Raji (cell line): ENCODE data around the gene LRIG2.

ENCODE experiments used
- POLR2A ChIP-seq: IDR thresholded peaks from 2 replicates; pipeline ENCODE4 v1.6.1; 2011; ENCODE audit warnings: low read depth, low read length, control low read depth; ENCODE audit not compliant: insufficient read depth

Gene LRIG2

GRCh38 chr1:113103048-113103447, 30.1 kb downstream of the LRIG2 start:
- no peak for TF ChIP-seq POLR2A

- no peak for TF ChIP-seq POLR2A
These were observed 31.0 kb downstream of the LRIG2 start for GRCh38 chr1:113103977-113104376.

GRCh38 chr1:113106910-113107309, 33.9 kb downstream of the LRIG2 start:
- TF ChIP-seq POLR2A = no peak

DNA sequence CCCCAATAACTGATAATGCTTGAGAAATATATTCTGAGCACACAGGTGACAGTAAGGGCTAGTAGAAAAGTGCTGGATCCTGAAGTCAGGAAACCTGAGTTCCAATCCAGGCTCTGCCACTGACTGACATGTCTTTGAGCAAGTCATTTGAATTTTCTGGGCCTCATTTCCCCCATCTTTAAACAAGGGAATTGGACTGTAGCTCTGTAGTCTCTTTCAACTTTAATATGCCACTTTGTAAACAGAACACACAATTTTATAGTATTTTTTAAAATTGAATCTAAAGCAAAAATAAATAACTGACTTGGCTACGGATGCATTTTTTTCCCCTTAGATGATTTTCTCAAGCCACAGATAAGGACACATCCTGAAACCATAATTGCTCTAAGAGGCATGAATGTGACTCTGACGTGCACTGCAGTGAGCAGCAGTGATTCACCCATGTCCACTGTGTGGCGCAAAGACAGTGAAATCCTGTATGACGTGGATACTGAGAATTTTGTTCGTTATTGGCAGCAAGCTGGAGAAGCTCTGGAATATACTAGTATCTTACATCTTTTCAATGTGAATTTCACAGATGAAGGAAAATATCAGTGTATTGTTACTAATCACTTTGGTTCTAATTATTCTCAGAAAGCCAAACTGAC, 37.0 kb downstream of the LRIG2 start:
- no peak for TF ChIP-seq POLR2A

DNA sequence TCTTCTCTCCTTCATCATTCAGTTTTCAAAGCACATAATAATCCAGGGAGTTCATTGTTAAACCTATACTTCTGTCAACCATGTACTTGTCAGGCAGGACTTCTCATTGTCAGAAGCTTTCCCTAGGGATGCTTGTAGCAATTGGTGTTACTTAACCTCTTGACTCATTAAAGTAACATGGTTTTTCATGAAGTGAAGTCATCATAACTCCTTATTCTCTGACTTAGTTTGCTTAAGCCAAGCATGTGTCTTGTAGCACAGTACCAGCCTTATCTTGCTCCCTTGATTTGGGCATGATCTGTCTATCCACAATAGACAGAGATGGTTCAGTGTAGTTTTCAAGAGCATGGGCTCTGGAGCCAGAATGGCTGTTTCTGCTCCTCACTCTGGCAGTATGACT, 45.3 kb downstream of the LRIG2 start:
- no peak for TF ChIP-seq POLR2A

- TF ChIP-seq POLR2A = no peak
These were observed 50.7 kb downstream of the LRIG2 start for GRCh38 chr1:113123737-113124136.

DNA sequence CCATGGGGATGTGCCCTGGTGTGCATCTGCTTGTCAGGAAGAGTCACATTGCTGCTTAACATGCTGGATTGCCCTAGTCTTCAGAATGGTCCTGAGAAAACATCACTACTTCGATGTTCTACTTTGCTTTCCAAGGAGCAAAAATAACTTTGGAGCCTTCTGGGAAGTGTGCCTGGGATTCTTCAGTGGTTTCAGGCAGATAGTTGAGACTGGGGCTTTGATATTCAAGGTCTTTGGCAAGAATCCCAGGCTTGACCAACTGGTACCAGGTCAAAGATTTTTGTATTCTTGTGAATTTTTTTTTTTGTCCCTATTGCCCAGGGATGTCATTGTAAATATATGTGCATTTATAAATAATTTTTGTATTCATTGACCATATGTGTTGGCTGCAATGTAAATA, 51.4 kb downstream of the LRIG2 start:
- TF ChIP-seq POLR2A = no peak

DNA sequence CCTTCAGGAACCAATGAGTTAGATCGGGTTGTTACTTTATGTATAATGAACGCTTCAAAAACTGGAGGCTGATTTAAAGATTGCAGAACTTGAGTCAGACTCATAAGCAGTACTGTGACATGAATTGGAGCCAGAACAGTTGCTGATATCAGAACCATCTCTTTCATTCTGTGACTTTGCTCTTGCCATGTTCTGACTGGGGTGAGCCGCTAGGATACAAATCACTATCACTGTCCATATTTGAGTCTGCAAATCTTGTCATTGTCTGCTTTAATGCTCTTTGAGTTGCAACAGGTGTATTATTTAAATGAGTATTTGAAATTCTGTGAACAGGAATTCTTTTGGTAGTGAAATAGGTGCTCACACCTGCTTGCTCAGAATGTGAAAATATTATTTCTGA, 52.5 kb downstream of the LRIG2 start:
- TF ChIP-seq POLR2A = no peak

GRCh38 chr1:113126207-113126606, 53.2 kb downstream of the LRIG2 start:
- no peak for TF ChIP-seq POLR2A

GRCh38 chr1:113128116-113128515, 55.1 kb downstream of the LRIG2 start:
- TF ChIP-seq POLR2A = no peak

DNA sequence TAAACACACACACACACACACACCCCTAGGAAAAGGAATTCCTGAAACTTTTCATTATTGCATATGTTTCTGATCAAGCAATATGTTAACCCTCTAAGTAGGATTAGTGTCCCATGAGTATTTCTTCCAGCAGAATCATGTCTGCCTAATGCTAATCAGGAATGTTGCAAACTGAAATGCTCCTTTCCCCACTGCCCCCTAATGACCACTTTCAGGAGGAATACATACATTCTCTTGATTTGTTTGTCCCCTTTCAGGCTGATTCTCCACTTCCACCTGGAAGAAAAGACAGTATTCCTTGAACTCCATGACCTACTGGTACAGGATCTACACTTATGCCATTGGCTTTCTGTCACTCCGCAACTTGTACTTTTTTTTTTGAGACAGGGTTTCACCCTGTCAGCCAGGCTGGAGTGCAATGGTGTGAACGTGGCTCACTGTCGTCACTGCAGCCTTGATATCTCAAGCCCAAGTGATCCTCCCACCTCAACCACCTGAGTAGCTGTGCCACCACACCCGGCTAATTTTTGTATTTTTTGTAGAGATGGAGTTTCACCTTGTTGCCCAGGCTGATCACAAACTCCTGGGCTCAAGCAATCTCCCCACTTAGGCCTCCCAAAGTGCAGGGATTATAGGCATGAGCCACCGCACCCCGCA, 56.7 kb downstream of the LRIG2 start:
- TF ChIP-seq POLR2A = no peak

- TF ChIP-seq POLR2A = no peak
These were observed 60.0 kb downstream of the LRIG2 start for GRCh38 chr1:113133038-113133437.

- no peak for TF ChIP-seq POLR2A
These were observed 60.8 kb downstream of the LRIG2 start for GRCh38 chr1:113133759-113134158.

GRCh38 chr1:113135460-113135859, 62.5 kb downstream of the LRIG2 start:
- no peak for TF ChIP-seq POLR2A

DNA sequence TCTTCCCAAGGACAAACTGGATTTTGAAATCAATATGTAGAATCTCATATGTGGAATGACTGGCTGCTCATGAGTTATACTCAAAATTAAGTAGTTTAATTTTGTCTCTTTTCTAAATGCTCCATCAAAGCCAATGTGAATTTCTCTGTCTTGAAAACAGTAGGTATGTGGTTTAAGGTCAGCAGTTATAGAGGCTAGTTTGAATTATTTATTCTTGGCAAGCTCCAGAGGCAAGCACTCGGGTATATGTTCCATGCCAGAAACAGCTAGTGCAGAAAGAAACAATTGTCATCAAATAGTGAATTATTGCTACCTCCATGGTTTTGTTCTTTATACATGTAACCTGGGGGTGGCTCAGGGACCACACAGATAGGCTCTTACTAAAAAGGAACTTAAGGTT, 63.5 kb downstream of the LRIG2 start:
- TF ChIP-seq POLR2A = no peak

GRCh38 chr1:113137563-113137962, 64.6 kb downstream of the LRIG2 start:
- TF ChIP-seq POLR2A = no peak

GRCh38 chr1:113138778-113139177, 65.8 kb downstream of the LRIG2 start:
- TF ChIP-seq POLR2A = no peak
